Upper lobe of right lung (tissue), 1 donor: Measurements from ENCODE around the gene PDGFRB. TPM values are rescaled to one million over a fixed set of nuclear protein-coding genes. Genes with fewer than 3 reads are reported as not detected.

ENCODE experiments used
- ATAC-seq: fragments of 200-7000 bp; cut with Tn5 transposase; one replicate; pipeline ENCODE4 v1.9.1; 2020; ENCODE audit warnings: mild to moderate bottlenecking, moderate library complexity
- DNase-seq: peaks from one replicate; pipeline ENCODE4 v3.0.0-alpha.2; 2020
- H3K27ac ChIP-seq: fragments of 200-600 bp; one replicate; pipeline ENCODE4 v1.8.0; 2022
- H3K27me3 ChIP-seq: fragments of 200-600 bp; one replicate; pipeline ENCODE4 v1.8.0; 2022; ENCODE audit warnings: mild to moderate bottlenecking
- H3K36me3 ChIP-seq: fragments of 200-600 bp; one replicate; pipeline ENCODE4 v1.8.0; 2022
- H3K4me1 ChIP-seq: fragments of 200-600 bp; one replicate; pipeline ENCODE4 v1.8.0; 2022
- H3K4me3 ChIP-seq: fragments of 200-600 bp; one replicate; pipeline ENCODE4 v1.8.0; 2022; ENCODE audit warnings: mild to moderate bottlenecking
- H3K9me3 ChIP-seq: fragments of 200-600 bp; one replicate; pipeline ENCODE4 v1.8.0; 2022
- CTCF ChIP-seq: fragments of 200-600 bp; IDR thresholded peaks from one replicate; pipeline ENCODE4 v1.8.0; 2022; ENCODE audit warnings: antibody characterized with exemption
- intact Hi-C: fragments of 100-400 bp; cut with DNase I; formaldehyde crosslinking; loops from one replicate; pipeline ENCODE4 v1.11.0; 2022
- total RNA-seq: library from RNA; stranded (reverse); fragmentation: NEBNext Ultra II Directional; extraction: Animal tissue kit (Norgen Biotek cat#: 25700); gene quantifications from one replicate; pipeline ENCODE4 v1.2.1, GENCODE V29; 2021
- donor health status: DM: no; HTN: yes; CAD: no; lungs with severe emphysema.

PDGFRB gene
- total RNA-seq, 1 donor from 2014 or later: 120 TPM

GRCh38 chr5:150118561-150119229 is 37.0 kb downstream of the PDGFRB start:
- no peak for TF ChIP-seq CTCF
- peaks cover under 1% of the 10 kb centered on the region for H3K4me1 ChIP-seq
- intact Hi-C loops: no loop called here
- peak; percentile 32 for DNase-seq
- H3K27me3 ChIP-seq: no peaks in the 10 kb centered on the region
- no peak overlapping the region for H3K27ac ChIP-seq
- no peaks in the 10 kb centered on the region for H3K9me3 ChIP-seq
- peaks cover 49% of the 10 kb centered on the region for H3K36me3 ChIP-seq
- no peak overlapping the region for H3K4me3 ChIP-seq
- ATAC-seq: no peak

- ATAC-seq (no peak), DNase-seq (peak; percentile 33)
- Histone ChIP-seq H3K9me3 (no peaks in the 10 kb centered on the region), H3K4me1 (peaks cover 5% of the 10 kb centered on the region), H3K27ac (no peak overlapping the region), H3K36me3 (peaks cover 45% of the 10 kb centered on the region), H3K27me3 (no peaks in the 10 kb centered on the region), H3K4me3 (no peak overlapping the region)
- TF ChIP-seq CTCF: no peak
- intact Hi-C loops: no loop called here
These were observed 37.6 kb downstream of the PDGFRB start for GRCh38 chr5:150117945-150118560.

- intact Hi-C loops: no loop called here
- ATAC-seq (no peak), DNase-seq (peak; percentile 26)
- no peak for TF ChIP-seq CTCF
- H3K36me3 ChIP-seq: peaks cover 34% of the 10 kb centered on the region
- no peak overlapping the region for H3K27ac ChIP-seq
- peaks cover 14% of the 10 kb centered on the region for H3K4me1 ChIP-seq
- H3K27me3 ChIP-seq: no peaks in the 10 kb centered on the region
- H3K9me3 ChIP-seq: no peaks in the 10 kb centered on the region
- no peak overlapping the region for H3K4me3 ChIP-seq
These were observed 38.8 kb downstream of the PDGFRB start for GRCh38 chr5:150116667-150117400.

- DNase-seq (peak; percentile 27), ATAC-seq (no peak)
- Histone ChIP-seq H3K9me3 (no peaks in the 10 kb centered on the region), H3K27ac (no peak overlapping the region), H3K4me1 (peaks cover 14% of the 10 kb centered on the region), H3K36me3 (peaks cover 20% of the 10 kb centered on the region), H3K27me3 (no peaks in the 10 kb centered on the region), H3K4me3 (no peak overlapping the region)
- intact Hi-C loops: no loop called here
- no peak for TF ChIP-seq CTCF
These were observed 40.8 kb downstream of the PDGFRB start for GRCh38 chr5:150114773-150115408.

GRCh38 chr5:150114102-150114641 is 41.5 kb downstream of the PDGFRB start:
- intact Hi-C loops: no loop called here
- Histone ChIP-seq H3K9me3 (no peaks in the 10 kb centered on the region), H3K27ac (no peak overlapping the region), H3K4me3 (no peak overlapping the region), H3K27me3 (no peaks in the 10 kb centered on the region), H3K4me1 (peaks cover 14% of the 10 kb centered on the region), H3K36me3 (peaks cover 15% of the 10 kb centered on the region)
- ATAC-seq (no peak), DNase-seq (peak; percentile 55)
- TF ChIP-seq CTCF: no peak
